H4 (cell line): ENCODE data around the gene SMYD3. TPM values are rescaled to one million over a fixed set of nuclear protein-coding genes. Genes with fewer than 3 reads are reported as not detected.
A peak's percentile ranks its signal among the peaks of the same experiment; 100 is the strongest.

Source experiments
- DNase-seq: peaks from one replicate; pipeline ENCODE4 v3.0.0-alpha.2; 2015; ENCODE audit warnings: low spot score
- total RNA-seq: library from RNA; depleted of rRNA; stranded (reverse); fragments of >200 nt; shearing (Covaris generic); gene quantifications from 2 replicates; pipeline ENCODE4 v1.2.3, GENCODE V29; 2014; rRNA removed

SMYD3 gene
- 47.4 and 52.8 TPM in 2 replicates for total RNA-seq

DNA sequence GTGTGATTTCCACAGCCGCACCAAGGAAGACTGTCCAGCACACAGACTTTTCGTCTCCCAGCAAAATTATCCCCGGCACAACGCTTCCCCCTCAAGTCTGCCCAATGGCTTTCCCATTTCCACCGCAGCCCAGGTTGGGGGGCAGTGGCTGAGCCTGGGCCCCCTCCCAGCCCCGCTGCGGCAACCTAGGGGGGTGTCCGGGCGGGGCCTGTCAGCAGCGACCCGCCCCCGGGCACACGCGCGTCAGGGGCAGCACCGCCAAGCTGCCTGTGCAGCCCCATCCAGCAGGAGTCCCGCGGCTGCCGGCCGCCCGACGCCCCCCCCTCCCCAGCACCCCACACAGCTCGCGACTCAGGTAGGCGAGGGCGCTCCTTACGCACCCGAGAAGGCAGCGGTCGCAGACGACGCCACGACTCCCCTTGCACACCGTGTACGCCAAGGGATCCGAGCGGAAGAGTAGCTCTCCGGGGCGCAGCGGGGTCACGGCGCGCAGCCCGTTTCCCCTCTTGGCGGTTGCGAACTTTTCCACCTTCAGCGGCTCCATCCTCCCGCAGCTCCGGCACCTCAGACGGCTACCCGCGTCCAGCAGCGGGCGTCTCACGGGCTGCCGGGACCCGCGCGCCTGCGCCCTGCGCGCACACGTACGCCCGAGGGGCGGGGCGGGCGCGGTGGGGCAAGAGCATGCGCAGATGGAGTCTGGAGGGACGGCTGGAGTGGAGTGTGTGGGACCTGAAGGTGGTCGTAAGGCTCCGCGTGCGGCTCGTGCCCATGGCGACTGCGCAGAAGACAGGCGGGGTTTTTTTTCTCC is at the start of gene SMYD3:
Gene SMYD3, minus strand, starts transcription at position 606 of the 808 bp plus-strand sequence.
- peak; percentile 57 for DNase-seq

DNA sequence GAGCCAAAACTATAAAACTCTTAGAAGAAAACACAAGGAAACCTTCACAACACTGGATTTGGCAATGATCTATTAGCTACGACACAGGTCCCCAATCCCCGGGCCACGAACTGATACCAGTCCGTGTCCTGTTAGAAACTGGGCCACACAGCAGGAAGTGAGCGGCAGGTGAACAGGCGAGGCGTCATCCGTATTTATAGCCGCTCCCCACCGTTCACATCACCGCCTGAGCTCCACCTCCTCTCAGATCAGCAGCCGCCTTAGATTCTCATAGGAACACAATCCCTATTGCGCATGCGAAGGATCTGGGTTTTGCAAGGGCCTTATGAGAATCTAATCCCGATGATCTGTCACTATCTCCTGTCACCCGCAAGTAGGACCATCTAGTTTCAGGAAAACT is 47.1 kb upstream of the SMYD3 start:
- no peak for DNase-seq

DNA sequence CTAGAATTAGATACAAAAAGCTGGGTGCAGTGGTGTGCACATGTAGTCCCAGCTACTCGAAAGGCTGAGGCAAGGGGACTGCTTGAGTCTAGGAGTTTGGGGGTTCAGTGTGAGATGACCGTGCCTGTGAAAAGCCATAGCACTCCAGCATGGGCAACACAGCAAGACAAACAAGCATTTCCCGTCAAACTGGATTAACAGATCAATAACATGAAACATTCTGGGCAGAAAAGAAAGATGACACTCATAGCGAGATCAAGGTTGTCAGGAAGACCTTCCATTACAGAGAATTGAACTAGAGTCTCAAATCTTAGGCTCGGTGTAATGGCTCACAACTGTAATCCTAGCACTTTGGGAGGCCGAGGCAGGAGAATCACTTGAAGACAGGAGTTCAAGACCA is 45.0 kb upstream of the SMYD3 start:
- DNase-seq: no peak

DNA sequence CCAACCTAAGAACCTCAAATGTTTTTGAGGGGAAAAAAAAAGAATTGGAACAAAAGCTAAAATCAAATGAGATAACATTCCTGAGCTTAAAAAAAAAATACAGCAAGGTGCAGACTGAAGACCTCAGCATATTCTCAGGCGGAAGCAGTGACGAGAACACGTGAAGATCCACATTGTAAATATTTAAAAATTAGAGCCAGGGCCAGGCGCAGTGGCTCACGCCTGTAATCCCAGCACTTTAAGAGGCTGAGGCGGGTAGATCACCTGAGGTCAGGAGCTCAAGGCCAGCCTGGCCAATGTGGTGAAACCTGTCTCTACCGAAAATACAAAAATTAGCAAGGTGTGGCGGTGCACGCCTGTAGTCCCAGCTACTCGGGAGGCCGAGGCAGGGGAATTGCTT is 43.3 kb upstream of the SMYD3 start:
- no peak for DNase-seq

DNA sequence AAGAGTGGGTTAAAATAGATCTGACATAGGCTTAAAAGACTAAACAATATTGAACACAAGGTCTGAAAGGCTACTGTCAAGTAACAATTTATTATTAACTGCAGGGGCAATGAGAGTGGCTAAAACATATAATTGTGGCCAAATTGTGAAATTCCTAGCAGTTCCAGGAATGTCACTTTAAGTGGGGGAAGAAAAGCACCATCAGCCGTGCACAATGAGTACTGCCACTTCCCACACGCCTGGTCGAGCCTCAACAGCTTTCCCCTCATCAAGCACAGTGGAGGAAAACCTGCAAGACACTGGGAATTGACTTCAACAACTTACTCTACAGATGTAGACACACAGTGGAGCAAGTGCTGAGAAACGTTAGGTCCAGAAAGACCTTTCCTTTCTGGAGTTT is 42.6 kb upstream of the SMYD3 start:
- no peak for DNase-seq

DNA sequence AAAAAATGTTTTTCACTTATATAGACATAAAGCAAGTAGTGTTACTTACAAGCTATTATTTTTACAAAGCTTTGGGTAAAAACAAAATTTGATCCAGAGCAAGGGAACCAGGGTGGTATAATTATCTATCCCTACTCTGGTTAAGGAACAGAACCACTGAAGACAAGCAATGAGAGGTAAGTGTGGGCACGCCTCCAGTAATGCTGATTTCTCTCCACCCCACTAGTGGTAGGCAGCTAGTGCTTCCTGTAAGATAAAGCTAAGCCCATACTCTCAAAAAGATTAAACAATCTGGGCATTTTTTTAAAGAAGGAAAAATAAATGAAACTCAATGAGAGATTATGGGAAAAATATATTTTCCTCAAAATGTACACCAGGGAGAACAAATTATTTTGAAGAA is 36.9 kb upstream of the SMYD3 start:
- no peak for DNase-seq

DNA sequence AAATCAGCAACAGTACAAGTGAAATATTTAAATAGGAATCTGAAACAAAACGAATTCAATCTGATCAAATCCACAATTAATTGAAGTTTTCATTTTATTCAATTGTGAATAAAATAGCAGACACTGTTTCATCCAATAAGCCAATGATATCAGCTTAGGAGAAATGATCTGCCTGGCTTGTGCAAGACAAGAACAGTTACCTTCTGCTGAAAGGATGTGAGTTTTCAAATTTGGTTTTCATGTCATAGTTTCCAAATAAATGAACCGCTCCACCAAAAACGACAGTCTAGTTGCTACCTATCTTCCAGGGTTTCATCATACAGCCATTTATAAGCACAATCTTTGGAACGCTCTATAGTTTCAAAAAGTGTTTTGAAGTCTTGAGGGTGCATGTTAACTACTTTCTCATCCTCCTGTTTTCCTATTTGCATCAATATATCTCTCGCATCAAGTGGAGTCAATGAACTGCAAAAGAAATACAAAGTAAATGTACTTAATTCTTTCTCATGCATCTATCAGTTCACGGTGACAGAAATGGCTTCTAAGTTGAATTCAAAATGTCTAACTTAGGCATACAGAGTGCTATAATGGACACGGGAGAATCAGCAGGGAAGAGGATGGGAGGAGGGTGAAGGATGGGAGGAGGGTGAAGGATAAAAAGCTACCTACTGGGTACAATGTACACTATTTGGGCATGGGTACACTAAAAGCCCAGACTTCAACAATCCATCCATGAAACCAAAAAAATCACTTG is 33.8 kb upstream of the SMYD3 start:
- DNase-seq: no peak

DNA sequence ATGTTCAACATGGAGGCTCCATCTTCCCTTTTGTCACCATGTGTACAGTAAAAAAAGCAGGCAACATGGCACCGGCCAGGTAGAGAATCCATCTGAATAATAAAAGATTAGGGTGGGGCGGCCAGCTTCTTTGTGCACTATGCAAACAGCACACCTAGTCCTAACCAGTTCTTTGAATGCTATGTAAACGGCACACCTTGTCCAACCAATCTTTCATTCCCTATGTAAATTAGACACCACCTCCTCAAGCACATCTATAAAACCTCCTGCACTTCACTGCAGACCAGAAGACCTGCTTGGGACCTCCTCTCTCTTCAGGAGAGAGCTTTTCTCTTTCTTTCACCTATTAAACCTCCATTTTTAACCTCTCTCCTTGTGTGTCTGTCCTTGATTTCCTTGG is 30.8 kb upstream of the SMYD3 start:
- DNase-seq: no peak

DNA sequence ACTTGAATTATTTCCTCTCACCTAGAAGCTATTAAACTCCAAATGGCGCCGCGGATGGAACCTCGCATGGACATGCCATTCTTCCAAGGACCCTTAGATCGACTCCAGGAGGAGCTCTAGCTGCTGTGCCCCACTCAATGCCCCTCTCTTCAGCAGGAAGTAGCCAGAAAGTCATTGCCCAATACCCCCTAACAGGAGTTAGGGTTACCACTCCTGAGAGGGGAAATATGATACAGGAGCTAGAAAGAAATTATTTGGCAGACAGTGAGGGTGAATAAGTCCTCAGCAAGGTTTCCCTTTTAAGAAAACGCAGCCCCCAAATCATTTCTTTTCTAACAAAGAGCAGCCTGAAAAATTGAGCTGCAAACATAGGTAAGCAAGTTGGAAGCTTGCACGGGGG is 30.4 kb upstream of the SMYD3 start:
- DNase-seq: no peak

DNA sequence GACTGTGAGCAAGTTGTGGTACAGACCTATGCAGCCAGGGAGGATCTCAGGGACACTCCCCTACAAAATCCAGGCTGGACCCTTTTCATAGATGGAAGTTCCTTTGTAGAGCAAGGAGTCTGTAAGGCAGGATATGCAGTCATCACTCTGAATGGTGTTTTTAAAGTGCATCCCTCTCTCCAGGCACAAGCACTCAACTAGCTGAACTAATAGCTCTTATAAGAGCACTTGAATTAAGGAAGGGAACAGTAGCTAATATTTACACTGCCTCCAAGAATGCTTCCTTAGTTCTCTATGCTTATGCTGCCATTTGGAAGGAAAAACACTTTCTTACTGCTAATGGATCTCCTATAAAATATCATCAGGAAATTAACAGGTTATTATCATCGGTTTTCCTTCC is 27.0 kb upstream of the SMYD3 start:
- DNase-seq: no peak

DNA sequence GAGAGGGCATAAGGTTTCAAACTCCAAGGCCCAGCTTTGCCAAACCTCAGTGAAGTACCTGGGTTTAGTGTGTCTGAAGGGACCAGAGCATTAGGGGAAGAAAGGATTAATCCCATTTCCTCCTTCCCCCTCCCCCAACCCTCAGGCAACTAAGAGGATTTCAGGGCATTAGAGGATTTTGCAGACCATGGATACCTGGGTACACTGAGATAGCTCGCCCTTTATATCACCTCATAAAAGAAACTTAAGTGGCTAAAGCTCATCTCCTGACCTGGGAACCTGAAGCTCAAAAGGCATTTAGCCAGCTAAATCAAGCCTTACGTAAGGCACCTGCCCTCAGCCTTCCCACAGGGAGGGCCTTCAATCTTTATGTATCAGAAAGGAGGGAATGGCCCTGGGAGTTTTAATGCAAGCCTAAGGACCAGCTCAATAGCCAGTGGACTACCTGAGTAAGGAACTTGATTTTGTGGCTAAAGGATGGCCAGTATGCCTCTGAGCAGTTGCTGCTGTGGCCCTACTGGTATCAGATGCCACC is 26.4 kb upstream of the SMYD3 start:
- no peak for DNase-seq

DNA sequence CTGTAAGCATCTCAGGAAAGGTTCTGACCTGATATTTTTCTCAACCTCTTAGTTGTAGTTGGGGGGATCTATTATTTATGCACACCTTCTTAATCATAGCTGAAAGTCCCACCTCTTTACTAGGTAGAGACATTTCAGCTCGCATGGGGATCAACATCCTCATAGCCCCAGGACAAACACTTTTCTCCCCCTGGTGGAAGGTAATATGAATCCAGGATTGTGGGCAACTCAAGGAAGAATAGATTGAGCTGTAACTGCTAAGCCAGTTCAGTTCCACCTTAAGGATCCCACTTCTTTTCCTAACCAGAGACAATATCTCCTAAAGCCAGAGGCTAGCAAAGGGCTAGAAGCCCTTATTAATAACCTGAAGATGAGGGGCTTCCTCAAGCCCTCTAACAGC is 25.4 kb upstream of the SMYD3 start:
- DNase-seq: no peak

DNA sequence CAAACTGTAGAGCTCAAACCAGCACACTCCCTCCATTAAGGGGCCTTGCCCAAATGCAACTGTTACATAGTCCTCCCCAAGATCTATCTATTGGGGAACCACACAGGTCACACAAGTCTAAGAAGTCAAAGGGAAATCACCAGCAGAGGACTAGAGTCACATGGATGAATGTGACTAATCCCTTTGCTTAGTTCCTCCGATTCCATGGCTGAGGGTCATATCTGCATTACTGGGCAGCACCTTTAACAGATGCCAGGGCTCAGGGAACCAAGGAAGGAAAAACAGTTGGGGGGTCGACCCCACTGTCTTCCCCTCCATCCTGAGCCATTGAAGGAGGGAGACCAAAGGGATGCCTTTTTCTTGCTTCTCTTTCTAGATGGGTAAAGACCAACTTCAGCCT is 23.4 kb upstream of the SMYD3 start:
- DNase-seq: no peak

DNA sequence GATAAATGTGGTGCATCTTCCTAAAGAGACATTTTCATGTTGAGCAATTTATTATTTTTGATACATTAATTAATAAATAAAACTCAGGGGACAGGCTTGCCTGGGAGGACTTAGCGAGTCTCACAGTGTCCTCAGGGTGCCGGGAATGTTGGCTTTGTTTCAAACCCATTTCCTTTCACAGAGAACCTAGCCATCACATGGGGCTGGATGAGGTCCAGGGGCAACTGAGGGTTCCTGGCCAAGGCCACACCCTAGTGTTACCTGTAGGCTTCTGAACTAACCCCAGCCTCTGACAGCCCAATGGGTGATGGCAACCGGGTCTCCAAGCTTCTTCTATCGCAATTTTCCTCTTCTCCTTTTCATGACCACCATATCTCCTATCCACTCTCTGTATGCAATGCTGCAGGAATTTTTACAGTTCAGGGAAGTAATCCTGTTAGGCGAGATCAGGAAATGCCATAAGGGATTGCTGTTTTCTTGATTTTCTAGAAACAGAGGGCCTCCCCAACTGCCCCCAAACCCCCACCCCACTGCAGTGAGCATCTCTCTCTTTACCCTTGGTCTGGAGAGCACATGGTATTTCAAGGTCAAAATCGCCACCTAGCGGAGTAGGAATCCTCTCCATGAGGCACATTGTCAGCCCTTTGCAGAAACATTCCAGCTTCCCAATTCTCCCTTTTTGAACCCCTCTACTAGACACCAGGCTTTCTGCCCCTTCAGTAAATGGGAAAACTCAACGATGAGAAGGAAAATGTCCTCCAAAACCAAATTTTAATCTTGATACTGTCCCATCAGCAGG is 22.1 kb upstream of the SMYD3 start:
- no peak for DNase-seq

DNA sequence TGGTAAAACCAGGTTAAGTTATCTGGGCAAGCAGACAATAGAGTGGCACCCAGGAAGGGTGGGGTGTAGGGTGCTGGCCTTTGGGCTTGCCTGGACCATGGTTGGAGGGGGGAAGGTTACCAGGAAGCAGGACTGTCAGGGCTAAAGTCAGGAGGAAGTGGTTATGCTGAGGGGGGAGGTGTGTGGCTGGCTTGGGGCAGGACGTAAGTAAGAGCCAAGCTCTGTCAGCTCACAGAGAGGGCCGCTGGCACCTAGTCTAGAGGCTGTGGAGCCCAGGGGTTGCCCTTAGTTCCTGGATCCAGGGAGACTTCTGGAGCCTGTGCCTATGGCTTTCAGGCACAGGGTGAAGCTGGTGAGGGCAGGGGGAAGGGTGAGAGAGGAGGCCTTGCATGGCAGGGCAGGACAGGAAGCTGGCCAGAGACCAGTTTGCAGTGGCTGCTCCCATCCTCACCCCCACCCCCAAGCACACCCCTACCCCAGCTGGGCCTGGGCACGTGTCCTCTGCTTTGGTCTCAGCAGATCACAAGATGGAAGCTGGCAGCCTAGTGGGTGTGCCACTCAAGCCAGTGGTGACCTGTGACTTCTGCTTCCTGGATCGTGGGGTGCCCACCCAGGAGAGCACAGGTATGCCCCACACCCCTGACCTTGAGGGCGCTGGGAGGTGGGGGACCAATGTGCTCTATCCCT is 20.5 kb upstream of the SMYD3 start:
- DNase-seq: no peak

DNA sequence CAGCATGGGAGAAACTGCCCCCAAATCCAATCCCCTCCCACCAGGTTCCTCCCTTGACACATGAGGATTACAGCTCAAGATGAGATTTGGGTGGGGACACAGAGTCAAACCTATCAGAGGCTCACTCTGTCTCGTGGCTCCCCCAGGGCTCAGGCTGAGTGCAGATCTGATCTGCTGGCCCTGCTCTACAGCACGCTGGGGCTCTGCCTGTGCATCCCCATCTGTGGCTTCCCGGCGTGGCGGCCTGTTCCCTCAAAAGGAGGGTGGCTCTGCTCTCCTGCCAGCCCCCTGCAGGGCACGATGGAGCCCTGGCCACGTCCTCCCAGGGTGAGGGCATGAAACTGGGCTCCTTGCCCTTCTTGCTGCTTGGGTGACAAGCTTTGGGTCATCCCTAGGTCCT is 19.8 kb upstream of the SMYD3 start:
- no peak for DNase-seq

DNA sequence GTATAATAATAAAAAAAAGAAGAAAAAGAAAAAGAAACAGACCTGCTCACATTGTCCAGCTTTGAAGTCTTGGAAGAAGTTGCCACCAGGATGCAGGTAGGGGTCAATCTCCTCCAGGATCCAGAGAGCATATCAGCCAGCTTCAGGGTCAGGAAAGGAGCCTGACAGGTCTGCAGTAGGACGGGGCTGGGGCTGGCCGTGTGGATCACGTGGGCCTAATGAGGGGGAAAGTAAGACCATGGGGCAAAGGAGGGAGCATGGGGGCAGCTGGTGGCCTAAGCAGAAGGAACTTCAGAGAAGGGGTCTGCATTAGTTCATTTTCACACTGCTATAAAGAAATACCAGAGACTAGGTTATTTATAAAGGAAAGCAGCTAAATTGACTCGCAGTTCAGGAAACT is 19.3 kb upstream of the SMYD3 start:
- DNase-seq: no peak

DNA sequence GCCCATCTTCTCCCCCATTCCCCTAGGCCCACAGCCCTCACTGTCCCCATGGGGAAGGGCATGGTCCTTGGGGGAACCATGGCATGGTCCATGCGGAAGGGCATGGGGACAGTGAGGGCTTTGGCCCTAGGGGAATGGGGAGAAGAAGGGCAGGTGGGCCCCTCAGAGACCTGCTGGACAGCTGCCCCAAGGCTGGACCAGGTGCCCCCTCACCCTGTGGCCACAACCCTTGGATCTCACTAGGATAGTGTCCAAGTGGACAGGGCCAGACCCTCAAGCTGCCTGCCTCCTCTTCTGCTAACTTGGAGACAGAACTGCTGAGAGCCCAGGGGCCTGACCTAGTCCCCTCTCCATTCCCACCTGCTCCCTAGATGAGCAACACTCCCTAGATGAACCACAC is 12.4 kb upstream of the SMYD3 start:
- no peak for DNase-seq

DNA sequence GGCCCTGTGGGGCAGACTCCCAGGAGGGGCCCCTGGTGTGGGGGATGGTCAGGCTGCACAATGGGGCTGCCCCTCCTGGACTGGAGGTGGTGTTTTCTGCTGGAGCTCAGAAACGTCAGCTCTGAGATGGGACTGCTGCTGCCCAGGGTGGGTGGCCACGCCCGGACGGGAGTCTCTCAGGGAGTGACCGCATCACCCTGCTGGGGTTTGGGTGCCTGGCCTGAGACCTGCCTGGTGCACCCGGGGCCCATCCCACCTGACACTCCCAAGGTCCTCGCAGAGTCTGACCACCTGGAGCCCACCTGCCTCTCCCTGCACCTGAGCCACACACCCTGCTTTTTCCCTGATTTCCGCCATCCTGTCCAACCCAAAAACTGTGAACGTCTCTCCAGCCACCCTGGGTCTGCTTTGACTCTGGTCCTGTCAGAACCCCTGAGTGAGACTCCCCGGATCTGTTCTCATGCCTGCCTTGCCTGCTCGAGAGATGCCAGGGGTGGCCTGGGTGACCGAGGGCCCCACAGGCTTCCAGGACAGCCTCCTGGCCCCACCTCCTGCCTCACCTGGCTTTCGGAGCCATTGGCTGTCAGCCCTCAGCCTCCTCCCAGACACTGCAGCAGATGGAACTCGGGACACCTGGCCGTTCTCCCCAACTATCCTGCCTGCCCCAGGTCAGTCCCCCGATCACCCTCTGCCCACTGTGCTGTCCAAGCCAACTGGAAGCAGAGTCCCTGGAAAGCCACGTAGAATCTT is 11.6 kb upstream of the SMYD3 start:
- DNase-seq: no peak

DNA sequence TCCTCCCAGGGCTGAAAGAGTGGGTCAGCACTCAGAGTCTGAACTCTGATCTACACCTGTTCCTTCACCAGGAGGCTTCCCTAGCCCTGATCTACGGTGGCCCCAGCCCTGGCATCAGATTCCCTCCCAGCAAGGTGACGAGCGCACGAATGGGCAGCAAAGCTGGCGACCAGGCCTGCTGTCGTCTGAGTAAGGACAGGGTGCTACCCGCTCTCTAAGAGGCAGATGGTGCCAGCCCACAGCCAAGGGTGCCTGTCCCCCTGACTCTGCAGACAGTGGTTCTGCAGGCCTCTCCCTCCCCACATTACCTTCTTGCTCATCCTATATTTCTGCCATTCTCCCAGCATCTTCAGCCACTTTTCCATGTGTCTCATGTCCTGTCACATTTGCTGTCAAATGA is 10.3 kb upstream of the SMYD3 start:
- no peak for DNase-seq

DNA sequence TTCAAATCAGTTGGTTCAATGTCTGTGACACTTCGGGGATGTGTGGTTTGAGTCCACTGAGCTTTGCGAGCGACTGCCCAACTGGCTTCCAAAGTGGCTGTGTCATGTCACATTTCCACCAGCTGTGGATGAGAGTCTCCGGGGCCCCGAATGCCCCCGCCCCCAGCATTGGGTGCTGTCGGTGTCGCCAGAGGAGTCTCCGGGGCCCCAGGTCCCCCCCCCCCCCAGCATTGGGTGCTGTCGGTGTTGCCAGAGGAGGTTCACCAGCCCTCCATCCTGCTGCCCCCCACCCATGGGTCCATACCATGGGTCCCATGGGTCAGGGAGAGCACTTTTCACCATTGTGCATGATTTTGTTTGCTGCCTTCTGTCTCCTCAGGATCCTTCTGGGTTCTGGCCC is 9.0 kb upstream of the SMYD3 start:
- no peak for DNase-seq
